Activated CD4-positive, alpha-beta T cell treated with anti-CD3 and anti-CD28 coated beads, Interleukin-2, amount 10 ng/mL, durations not matched to agents 24 days and 14 days (primary cell): ENCODE results near the gene NUFIP2. TPM values are rescaled to one million over a fixed set of nuclear protein-coding genes. Genes with fewer than 3 reads are reported as not detected.
"Not testable (repeated sequence)": the region's sequence is repeated elsewhere in the genome, so short reads cannot be mapped to it uniquely, and the experiment has no call there.

Experiments used
- DNase-seq: peaks from one replicate; pipeline ENCODE4 v3.0.0; 2022
- H3K27ac Mint-ChIP-seq: one replicate; pipeline ENCODE4 v1.8.0; 2022; ENCODE audit warnings: mild to moderate bottlenecking, mixed read lengths
- H3K27me3 Mint-ChIP-seq: one replicate; pipeline ENCODE4 v1.8.0; 2022; ENCODE audit warnings: mixed read lengths
- H3K36me3 Mint-ChIP-seq: one replicate; pipeline ENCODE4 v1.8.0; 2022; ENCODE audit warnings: low read depth, mild to moderate bottlenecking, mixed read lengths
- H3K4me1 Mint-ChIP-seq: one replicate; pipeline ENCODE4 v1.8.0; 2021; ENCODE audit warnings: mixed read lengths
- H3K4me3 Mint-ChIP-seq: one replicate; pipeline ENCODE4 v1.8.0; 2022; ENCODE audit warnings: mild to moderate bottlenecking, moderate library complexity, mixed read lengths
- H3K9me3 Mint-ChIP-seq: one replicate; pipeline ENCODE4 v1.8.0; 2021; ENCODE audit warnings: mixed read lengths
- intact Hi-C: fragments of 100-400 bp; cut with micrococcal nuclease; formaldehyde crosslinking; loops from one replicate; pipeline ENCODE4 v1.15.1; 2023
- total RNA-seq: library from RNA; stranded (reverse); gene quantifications from 2 replicates; pipeline ENCODE4 v1.2.3, GENCODE V29; 2022

The NUFIP2 gene, protein sequence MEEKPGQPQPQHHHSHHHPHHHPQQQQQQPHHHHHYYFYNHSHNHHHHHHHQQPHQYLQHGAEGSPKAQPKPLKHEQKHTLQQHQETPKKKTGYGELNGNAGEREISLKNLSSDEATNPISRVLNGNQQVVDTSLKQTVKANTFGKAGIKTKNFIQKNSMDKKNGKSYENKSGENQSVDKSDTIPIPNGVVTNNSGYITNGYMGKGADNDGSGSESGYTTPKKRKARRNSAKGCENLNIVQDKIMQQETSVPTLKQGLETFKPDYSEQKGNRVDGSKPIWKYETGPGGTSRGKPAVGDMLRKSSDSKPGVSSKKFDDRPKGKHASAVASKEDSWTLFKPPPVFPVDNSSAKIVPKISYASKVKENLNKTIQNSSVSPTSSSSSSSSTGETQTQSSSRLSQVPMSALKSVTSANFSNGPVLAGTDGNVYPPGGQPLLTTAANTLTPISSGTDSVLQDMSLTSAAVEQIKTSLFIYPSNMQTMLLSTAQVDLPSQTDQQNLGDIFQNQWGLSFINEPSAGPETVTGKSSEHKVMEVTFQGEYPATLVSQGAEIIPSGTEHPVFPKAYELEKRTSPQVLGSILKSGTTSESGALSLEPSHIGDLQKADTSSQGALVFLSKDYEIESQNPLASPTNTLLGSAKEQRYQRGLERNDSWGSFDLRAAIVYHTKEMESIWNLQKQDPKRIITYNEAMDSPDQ
- total RNA-seq, result 83.2 and 89.7 TPM in 2 replicates

GRCh38 chr17:29293890-29294579 lies at the start of gene NUFIP2:
Gene NUFIP2, minus strand, starts transcription at chr17:29294148. Its CDS starts 89 bp downstream, at chr17:29294059.
- Mint-ChIP-seq H3K27me3 (no peaks in the 10 kb centered on the region), H3K4me1 (peaks cover 28% of the 10 kb centered on the region), H3K27ac (peak within 1 kb of the TSS; percentile 99)

DNA sequence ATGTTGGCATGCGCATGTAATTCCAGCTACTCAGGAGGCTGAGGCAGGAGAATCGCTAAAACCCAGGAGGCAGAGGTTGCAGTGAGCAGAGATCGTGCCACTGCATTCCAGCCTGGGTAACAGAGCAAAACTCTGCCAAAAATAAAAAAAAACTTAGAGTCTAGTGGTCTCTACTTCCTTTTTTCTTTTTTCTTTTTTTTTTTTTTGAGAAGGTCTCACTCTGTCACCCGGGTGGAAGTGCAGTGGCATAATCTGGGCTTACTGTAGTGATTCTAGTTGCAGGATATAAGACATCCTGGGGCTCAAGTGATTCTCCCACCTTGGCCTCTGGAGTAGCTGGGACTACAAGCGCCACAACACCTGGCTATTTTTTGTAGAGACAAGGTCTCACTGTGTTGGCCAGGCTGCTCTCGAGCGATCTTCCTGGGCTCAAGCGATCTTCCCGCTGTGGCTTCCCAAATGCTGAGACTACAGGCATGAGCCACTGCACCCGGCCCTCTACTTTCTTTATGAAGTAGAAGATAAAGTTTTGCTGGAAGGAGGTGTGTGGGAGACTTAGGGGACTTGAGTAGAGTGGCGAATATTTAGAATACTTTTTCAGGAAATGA lies 48.3 kb upstream of the NUFIP2 start:
- Mint-ChIP-seq H3K36me3 (no peaks in the 10 kb centered on the region), H3K27ac (no peak overlapping the region), H3K27me3 (peaks cover 21% of the 10 kb centered on the region), H3K4me1 (no peaks in the 10 kb centered on the region), H3K4me3 (no peak overlapping the region), H3K9me3 (no peaks in the 10 kb centered on the region)
- intact Hi-C loops, result no loop called here
- no peak for DNase-seq

More at GRCh38 chr17:29293890-29294579, at the start of gene NUFIP2:
- H3K9me3 Mint-ChIP-seq, result no peaks in the 10 kb centered on the region
- intact Hi-C loops, result loop anchor here (1.0 to 10.0 kb wide), 7 partner anchors 96 to 567 kb away; partner anchors contain the start of genes ABHD15, NEK8, TAOK1 and TLCD1
- DNase-seq, result peak; percentile 99
- peaks cover 23% of the 10 kb centered on the region for H3K36me3 Mint-ChIP-seq
- H3K4me3 Mint-ChIP-seq, result peak within 1 kb of the TSS; percentile 99

DNA sequence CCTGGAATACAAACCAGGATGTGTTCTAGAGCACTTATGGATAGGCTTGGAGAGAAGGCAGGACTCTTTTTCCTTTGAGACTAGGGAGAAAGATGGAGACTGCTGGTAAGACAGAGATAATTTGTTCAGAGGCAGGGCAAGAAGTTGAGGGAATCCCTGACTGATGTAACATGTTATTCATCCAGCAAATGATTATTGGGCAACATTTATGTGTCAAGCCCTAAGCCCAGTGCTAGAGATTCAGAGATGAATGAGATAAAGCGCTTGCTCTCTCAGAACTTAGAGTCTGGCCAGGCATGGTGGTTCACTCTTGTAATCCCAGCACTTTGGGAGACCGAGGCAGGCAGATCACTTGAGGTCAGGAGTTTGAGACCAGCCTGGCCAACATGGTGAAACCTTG lies 47.8 kb upstream of the NUFIP2 start:
- no peaks in the 10 kb centered on the region for H3K9me3 Mint-ChIP-seq
- H3K4me1 Mint-ChIP-seq, result no peaks in the 10 kb centered on the region
- no peak overlapping the region for H3K27ac Mint-ChIP-seq
- H3K36me3 Mint-ChIP-seq, result no peaks in the 10 kb centered on the region
- no peak overlapping the region for H3K4me3 Mint-ChIP-seq
- no peak for DNase-seq
- H3K27me3 Mint-ChIP-seq, result peaks cover 21% of the 10 kb centered on the region
- intact Hi-C loops, result no loop called here

DNA sequence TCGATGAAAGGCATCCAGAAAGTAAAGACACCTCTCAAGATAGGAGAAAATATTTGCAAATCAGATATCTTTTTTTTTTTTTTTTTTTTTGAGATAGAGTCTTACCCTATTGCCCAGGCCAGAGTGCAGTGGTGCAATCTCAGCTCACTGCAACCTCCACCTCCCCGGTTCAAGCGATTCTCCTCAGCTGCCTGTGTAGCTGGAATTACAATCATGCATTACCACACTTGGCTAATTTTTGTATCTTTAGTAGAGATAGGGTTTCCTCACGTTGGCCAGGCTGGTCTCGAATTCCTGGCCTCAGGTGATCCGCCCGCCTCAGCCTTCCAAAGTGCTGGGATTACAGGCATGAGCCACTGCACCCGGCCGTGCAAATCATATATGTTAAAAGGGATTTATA lies 45.1 kb upstream of the NUFIP2 start:
- intact Hi-C loops, H3K9me3 Mint-ChIP-seq, H3K27ac Mint-ChIP-seq, DNase-seq, H3K4me3 Mint-ChIP-seq, H3K36me3 Mint-ChIP-seq, H3K4me1 Mint-ChIP-seq: not testable (repeated sequence)
- H3K27me3 Mint-ChIP-seq, result peaks cover 18% of the 10 kb centered on the region

GRCh38 chr17:29331708-29332085 lies 37.7 kb upstream of the NUFIP2 start:
- intact Hi-C loops, result no loop called here
- no peaks in the 10 kb centered on the region for H3K36me3 Mint-ChIP-seq

GRCh38 chr17:29331075-29331707 lies 37.2 kb upstream of the NUFIP2 start:
- no peak for DNase-seq
- Mint-ChIP-seq H3K9me3 (no peaks in the 10 kb centered on the region), H3K4me1 (no peaks in the 10 kb centered on the region), H3K4me3 (no peak overlapping the region), H3K27me3 (peaks cover 4% of the 10 kb centered on the region), H3K36me3 (no peaks in the 10 kb centered on the region), H3K27ac (no peak overlapping the region)
- intact Hi-C loops, result no loop called here

More at GRCh38 chr17:29331708-29332085, 37.7 kb upstream of the NUFIP2 start:
- peaks cover 4% of the 10 kb centered on the region for H3K27me3 Mint-ChIP-seq
- no peak for DNase-seq
- H3K9me3 Mint-ChIP-seq, result no peaks in the 10 kb centered on the region
- H3K4me1 Mint-ChIP-seq, result no peaks in the 10 kb centered on the region
- no peak overlapping the region for H3K27ac Mint-ChIP-seq
- no peak overlapping the region for H3K4me3 Mint-ChIP-seq

GRCh38 chr17:29327412-29327811 lies 33.5 kb upstream of the NUFIP2 start:
- Mint-ChIP-seq H3K9me3 (no peaks in the 10 kb centered on the region), H3K36me3 (no peaks in the 10 kb centered on the region), H3K27ac (no peak overlapping the region), H3K4me3 (no peak overlapping the region), H3K27me3 (peaks cover 9% of the 10 kb centered on the region), H3K4me1 (no peaks in the 10 kb centered on the region)
- no peak for DNase-seq
- intact Hi-C loops, result no loop called here

DNA sequence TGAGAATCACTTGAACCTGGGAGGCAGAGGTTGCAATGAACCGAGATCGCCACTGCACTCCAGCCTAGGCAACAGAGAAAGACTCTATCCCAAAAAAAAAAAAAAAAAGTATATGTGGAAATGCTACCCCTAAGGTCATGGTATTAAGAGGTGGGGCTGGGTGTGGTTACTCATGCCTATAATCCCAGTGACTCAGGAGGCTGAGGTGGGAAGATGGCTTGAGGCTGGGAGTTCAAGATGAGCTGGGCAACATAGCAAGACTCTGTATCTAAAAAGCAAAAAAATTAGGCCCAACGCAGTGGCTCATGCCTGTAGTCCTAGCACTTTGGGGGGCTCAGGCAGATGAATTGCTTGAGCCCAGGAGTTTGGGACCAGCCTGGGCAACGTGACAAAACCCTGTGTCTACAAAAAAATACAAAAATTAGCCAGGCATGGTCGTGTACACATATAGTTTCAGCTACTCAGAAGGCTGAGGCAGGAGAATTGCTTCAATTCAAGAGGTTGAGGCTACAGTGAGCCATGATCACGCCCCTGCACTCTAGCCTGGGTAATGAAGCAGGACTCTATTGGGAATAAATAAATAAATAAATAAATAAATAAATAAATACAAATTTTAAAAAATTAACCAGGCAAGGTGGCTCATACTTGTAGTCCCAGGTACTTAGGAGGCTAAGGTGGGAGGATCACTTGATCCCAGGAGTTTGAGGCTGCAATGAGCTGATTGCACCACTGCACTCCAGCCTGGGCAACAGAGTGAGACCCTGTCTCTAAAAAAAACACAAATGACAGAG lies 32.3 kb upstream of the NUFIP2 start:
- Mint-ChIP-seq H3K4me3 (no peak overlapping the region), H3K4me1 (no peaks in the 10 kb centered on the region), H3K27me3 (peaks cover 9% of the 10 kb centered on the region), H3K36me3 (no peaks in the 10 kb centered on the region), H3K27ac (no peak overlapping the region), H3K9me3 (no peaks in the 10 kb centered on the region)
- DNase-seq, result no peak
- intact Hi-C loops, result no loop called here

- Mint-ChIP-seq H3K4me3 (no peak overlapping the region), H3K36me3 (no peaks in the 10 kb centered on the region), H3K27me3 (peaks cover 13% of the 10 kb centered on the region), H3K27ac (no peak overlapping the region), H3K9me3 (no peaks in the 10 kb centered on the region), H3K4me1 (no peaks in the 10 kb centered on the region)
- DNase-seq, result no peak
- intact Hi-C loops, result no loop called here
Measured at GRCh38 chr17:29322363-29322762, 28.4 kb upstream of the NUFIP2 start.

DNA sequence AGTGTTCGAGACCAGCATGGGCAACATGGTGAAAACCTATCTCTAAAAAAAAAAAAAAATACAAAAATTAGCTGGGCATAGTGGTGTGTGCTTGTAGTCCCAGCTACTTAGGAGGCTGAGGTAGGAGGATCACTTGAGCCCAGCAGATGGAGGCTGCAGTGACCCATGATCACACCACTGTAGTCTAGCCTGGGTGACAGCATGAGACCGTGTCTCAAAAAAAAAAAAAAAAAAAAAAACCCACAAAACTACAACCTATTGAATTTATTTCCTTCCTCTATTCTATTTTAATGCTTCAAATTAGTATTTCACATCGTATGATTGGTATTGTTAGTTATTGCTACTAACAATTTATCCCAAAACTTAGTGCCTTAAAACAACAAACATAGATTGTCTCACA lies 9.4 kb upstream of the NUFIP2 start:
- no peak overlapping the region for H3K4me3 Mint-ChIP-seq
- DNase-seq, result no peak
- H3K4me1 Mint-ChIP-seq, result no peaks in the 10 kb centered on the region
- no peaks in the 10 kb centered on the region for H3K36me3 Mint-ChIP-seq
- no peak overlapping the region for H3K27ac Mint-ChIP-seq
- H3K9me3 Mint-ChIP-seq, result no peaks in the 10 kb centered on the region
- intact Hi-C loops, result no loop called here
- peaks cover 2% of the 10 kb centered on the region for H3K27me3 Mint-ChIP-seq

- peaks cover 2% of the 10 kb centered on the region for H3K27me3 Mint-ChIP-seq
- no peak overlapping the region for H3K27ac Mint-ChIP-seq
- no peak for DNase-seq
- peaks cover 8% of the 10 kb centered on the region for H3K4me1 Mint-ChIP-seq
- H3K4me3 Mint-ChIP-seq, result no peak overlapping the region
- no peaks in the 10 kb centered on the region for H3K9me3 Mint-ChIP-seq
- H3K36me3 Mint-ChIP-seq, result no peaks in the 10 kb centered on the region
- intact Hi-C loops, result loop anchor here (10.0 kb wide), 1 partner anchor 406 kb away; no protein-coding TSS in a partner anchor
Measured at GRCh38 chr17:29299031-29299430, 5.1 kb upstream of the NUFIP2 start.

DNA sequence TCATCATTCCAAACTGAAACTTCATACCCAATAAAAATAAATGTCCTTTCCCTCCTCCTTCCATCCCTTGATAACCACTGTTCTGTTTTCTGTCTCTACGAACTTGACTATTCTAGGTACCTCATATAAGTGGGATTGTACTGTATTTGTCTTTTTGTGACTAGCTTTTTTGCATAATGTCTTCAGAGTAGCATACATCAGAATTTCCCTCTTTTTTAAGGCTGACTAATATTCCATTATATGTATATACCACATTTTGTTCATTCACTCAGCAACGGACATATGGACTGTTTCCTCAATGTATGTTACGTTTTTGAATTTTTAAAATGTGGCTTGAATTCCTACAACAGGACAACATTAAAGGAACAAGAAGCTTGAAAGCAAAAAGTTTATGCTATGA lies 1.5 kb upstream of the NUFIP2 start:
- intact Hi-C loops, result loop anchor here (10.0 kb wide), 1 partner anchor 409 kb away; no protein-coding TSS in a partner anchor
- Mint-ChIP-seq H3K9me3 (no peaks in the 10 kb centered on the region), H3K27me3 (no peaks in the 10 kb centered on the region), H3K4me3 (no peak overlapping the region), H3K36me3 (peaks cover 16% of the 10 kb centered on the region), H3K4me1 (peaks cover 18% of the 10 kb centered on the region), H3K27ac (peak overlapping the region; percentile 47)
- no peak for DNase-seq

DNA sequence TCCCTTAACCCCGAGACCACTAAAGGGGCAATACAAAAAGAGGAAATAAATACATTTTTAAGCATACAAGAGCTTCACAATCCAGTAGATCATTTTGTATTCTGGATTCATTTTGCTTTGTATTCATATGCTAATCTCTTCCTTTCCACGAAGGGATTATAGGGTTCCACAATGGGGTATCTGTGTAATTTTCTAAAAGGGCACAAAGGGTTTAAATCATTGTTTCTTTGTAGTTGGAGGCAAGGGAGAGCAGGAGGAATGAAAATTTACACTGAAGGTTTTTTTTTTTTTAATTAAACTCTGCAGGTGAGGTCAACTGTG lies 592 bp upstream of the NUFIP2 start:
- DNase-seq, result no peak
- Mint-ChIP-seq H3K36me3 (peaks cover 18% of the 10 kb centered on the region), H3K4me3 (peak overlapping the region; percentile 99), H3K27ac (peak overlapping the region; percentile 99), H3K4me1 (peaks cover 24% of the 10 kb centered on the region), H3K9me3 (no peaks in the 10 kb centered on the region), H3K27me3 (no peaks in the 10 kb centered on the region)
- intact Hi-C loops, result loop anchor here (1.0 to 10.0 kb wide), 7 partner anchors 96 to 567 kb away; partner anchors contain the start of genes ABHD15, NEK8, TAOK1 and TLCD1
